ENCODE measurements around the gene TUBGCP3.

TUBGCP3 gene

GRCh38 chr13:112616586-112617362, 28.8 kb upstream of the TUBGCP3 start:
- peak; percentile 60 for DNase-seq (ENCODE audit: low read depth)

GRCh38 chr13:112615391-112615790, 27.4 kb upstream of the TUBGCP3 start:
- no peak for DNase-seq (ENCODE audit: low read depth)

GRCh38 chr13:112614835-112615234, 26.9 kb upstream of the TUBGCP3 start:
- DNase-seq (ENCODE audit: low read depth): no peak

GRCh38 chr13:112608212-112608611, 20.3 kb upstream of the TUBGCP3 start:
- no peak for DNase-seq (ENCODE audit: low read depth)

- peak; percentile 89 for DNase-seq (ENCODE audit: low read depth)
Measured at GRCh38 chr13:112606109-112607001, 18.4 kb upstream of the TUBGCP3 start.

GRCh38 chr13:112605531-112605990, 17.6 kb upstream of the TUBGCP3 start:
- DNase-seq (ENCODE audit: low read depth): peak; percentile 65

GRCh38 chr13:112603641-112604225, 15.8 kb upstream of the TUBGCP3 start:
- DNase-seq (ENCODE audit: low read depth): peak; percentile 70

GRCh38 chr13:112602189-112602588, 14.2 kb upstream of the TUBGCP3 start:
- no peak for DNase-seq (ENCODE audit: low read depth)

- no peak for DNase-seq (ENCODE audit: low read depth)
Measured at GRCh38 chr13:112601371-112601770, 13.4 kb upstream of the TUBGCP3 start.

GRCh38 chr13:112596235-112596634, 8.3 kb upstream of the TUBGCP3 start:
- DNase-seq (ENCODE audit: low read depth): no peak

GRCh38 chr13:112592647-112593046, 4.7 kb upstream of the TUBGCP3 start:
- no peak for DNase-seq (ENCODE audit: low read depth)

- DNase-seq (ENCODE audit: low read depth): no peak
Measured at GRCh38 chr13:112592181-112592580, 4.2 kb upstream of the TUBGCP3 start.

GRCh38 chr13:112588490-112589297, 741 bp upstream of the TUBGCP3 start:
- DNase-seq (ENCODE audit: low read depth): no peak

- DNase-seq (ENCODE audit: low read depth): peak; percentile 92
Measured at GRCh38 chr13:112587212-112587763, 665 bp downstream of the TUBGCP3 start.

GRCh38 chr13:112586334-112586960, 1.5 kb downstream of the TUBGCP3 start:
- DNase-seq (ENCODE audit: low read depth): no peak

GRCh38 chr13:112583592-112584277, 4.2 kb downstream of the TUBGCP3 start:
- DNase-seq (ENCODE audit: low read depth): no peak

- DNase-seq (ENCODE audit: low read depth): no peak
Measured at GRCh38 chr13:112582263-112582662, 5.7 kb downstream of the TUBGCP3 start.

GRCh38 chr13:112580912-112581311, 7.0 kb downstream of the TUBGCP3 start:
- DNase-seq (ENCODE audit: low read depth): no peak

GRCh38 chr13:112580211-112580610, 7.7 kb downstream of the TUBGCP3 start:
- no peak for DNase-seq (ENCODE audit: low read depth)

- no peak for DNase-seq (ENCODE audit: low read depth)
Measured at GRCh38 chr13:112579310-112579843, 8.6 kb downstream of the TUBGCP3 start.

All from EH (cell line).